ENCODE results near the gene SH3BP2. TPM values are rescaled to one million over a fixed set of nuclear protein-coding genes. Genes with fewer than 3 reads are reported as not detected.

SH3BP2 gene
- total and polyA plus RNA-seq, 4 donors: 13.6 to 64.6 (median 43.3) TPM

DNA sequence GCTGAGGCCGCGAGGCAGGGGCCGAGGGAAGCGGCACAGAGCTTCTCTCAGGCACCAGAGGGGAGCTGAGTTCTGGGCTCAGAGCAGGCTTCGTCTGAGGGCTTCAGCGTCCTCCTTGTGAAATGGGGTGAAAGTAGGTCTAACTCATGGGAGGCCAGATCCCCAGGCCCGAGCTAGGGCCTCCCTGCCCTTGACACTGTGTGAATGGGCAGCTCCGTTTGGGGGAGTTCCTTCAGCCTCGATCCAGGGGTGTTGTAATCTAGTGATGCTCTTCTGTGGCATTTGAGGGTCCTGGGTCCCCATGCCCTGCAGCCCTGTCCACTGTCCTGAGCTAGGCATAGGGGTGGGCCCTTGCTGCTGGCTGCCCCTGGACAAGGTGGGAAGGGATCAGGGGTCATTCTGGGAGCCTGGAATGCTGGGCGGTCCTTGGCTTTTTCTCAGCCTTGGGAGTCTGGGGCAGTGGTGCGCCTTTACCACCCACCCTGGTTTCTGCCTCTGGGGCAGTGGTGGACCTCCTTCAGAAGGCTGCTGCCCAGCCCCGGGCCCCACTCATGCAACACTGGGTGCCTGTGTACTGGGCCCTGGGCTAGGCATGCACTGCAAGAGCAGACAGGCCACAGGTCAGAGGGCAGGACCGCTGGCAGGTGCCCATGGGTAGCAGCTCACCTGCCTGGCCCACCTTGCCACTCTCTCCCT is 4.1 kb downstream of the SH3BP2 start:
- H3K36me3 ChIP-seq (ENCODE audit: control insufficient read depth, insufficient read depth, low read length): peaks cover 21% of the 10 kb centered on the region
- H3K4me1 ChIP-seq (ENCODE audit: control insufficient read depth, insufficient read depth, low read length): peaks cover 97% of the 10 kb centered on the region
- no peak overlapping the region for H3K4me3 ChIP-seq (ENCODE audit: low read depth, low read length)
- no peaks in the 10 kb centered on the region for H3K9me3 ChIP-seq (ENCODE audit: control insufficient read depth, insufficient read depth, low read length)
- peak overlapping the region; percentile 72 for H3K27ac ChIP-seq (ENCODE audit: low read depth, low read length)
- no peak for DNase-seq (ENCODE audit: low read depth in 4 of 6, low spot score in 6 of 6)
- H3K27me3 ChIP-seq (ENCODE audit: control insufficient read depth, insufficient read depth, low read length): peaks cover 8% of the 10 kb centered on the region
- 74% methylated on average over 13 of the region's 13 CpGs for WGBS (ENCODE audit: insufficient coverage)

DNA sequence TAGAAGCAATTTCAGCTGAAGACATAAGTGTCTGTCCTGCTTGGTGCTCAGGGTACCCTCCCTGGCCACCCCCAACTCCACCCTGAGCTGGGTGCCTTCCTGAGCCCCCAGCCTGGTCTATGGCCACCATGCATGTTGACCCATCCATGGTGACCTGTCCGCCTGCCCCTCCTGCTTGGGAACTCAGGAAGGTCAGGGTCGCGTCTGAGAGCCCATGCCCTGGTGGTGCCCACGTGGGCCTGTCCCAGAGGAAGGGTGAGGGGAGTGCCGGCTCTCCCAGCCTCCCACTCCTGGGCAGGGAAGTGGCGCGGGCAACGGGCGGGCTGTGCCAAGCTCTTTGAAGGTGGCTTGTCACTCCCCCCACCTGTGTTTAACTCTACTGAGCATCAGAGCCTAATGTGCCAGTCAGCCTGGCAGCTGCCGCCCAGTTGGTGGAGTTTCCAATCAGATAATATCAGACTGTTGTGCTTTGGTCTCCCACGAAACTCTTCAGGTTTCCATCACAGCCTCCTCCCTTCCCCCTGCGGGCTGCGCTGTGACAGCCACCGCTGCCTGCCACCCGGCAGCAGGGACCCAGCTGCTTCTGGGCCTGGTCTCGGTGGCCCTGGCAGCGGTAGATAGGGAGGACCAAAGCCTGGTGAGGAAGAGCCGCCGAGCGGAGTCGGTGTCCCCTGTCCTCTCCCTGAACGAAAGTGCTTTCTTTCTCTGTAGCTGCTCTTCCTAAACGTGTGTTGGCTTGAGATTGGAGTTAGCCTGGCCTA is 4.8 kb downstream of the SH3BP2 start:
- peaks cover 8% of the 10 kb centered on the region for H3K27me3 ChIP-seq (ENCODE audit: control insufficient read depth, insufficient read depth, low read length)
- WGBS (ENCODE audit: insufficient coverage): 49% methylated on average over 14 of the region's 23 CpGs
- H3K36me3 ChIP-seq (ENCODE audit: control insufficient read depth, insufficient read depth, low read length): peaks cover 21% of the 10 kb centered on the region
- peak in 2 of 6 donors; percentile 12 to 40 for DNase-seq (ENCODE audit: low read depth in 4 of 6, low spot score in 6 of 6)
- peak overlapping the region; percentile 70 for H3K27ac ChIP-seq (ENCODE audit: low read depth, low read length)
- no peaks in the 10 kb centered on the region for H3K9me3 ChIP-seq (ENCODE audit: control insufficient read depth, insufficient read depth, low read length)
- H3K4me1 ChIP-seq (ENCODE audit: control insufficient read depth, insufficient read depth, low read length): peaks cover 92% of the 10 kb centered on the region
- H3K4me3 ChIP-seq (ENCODE audit: low read depth, low read length): no peak overlapping the region

DNA sequence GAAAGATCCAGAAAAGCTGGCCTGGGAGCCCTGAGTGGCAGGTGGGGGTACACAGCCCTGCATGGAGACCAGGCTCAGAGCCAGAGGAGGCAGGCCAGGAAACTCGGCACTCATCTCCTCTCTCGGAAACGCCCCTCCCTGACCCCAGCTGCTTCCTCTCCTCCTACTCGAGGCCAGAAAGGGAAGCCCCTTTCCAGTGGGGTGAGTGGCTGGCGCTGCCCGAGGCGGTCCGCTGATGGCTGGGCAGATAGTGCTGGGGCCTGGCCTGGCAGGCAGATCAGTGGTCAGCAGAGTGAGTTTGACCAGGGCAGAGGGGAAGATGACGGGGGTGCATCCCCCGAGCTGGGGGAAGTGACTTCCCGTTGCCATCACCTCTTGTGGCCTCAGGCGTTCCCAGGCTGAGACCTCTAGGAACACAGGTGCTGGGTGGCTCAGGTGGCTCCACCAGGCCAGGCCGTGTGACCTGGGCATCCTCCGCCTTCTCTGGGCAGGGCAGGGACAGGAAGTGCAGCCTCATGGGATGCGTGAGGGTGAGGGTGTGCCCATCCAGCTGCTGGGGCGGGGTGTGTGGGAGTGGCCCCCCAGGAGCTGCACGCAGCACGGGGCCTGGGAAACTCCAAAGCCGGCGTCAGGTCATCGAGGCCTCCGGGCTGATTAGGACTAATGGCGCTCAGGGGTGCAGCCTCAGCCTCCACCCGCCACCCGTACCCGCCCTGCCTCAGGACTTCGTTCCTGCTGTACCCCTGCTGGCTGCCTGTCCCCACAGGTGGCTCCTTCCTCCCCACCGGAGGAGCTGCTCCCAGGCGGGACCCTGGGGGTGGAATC is 5.7 kb downstream of the SH3BP2 start:
- Histone ChIP-seq H3K4me3 (ENCODE audit: low read depth, low read length) (no peak overlapping the region), H3K27me3 (ENCODE audit: control insufficient read depth, insufficient read depth, low read length) (peaks cover 7% of the 10 kb centered on the region), H3K27ac (ENCODE audit: low read depth, low read length) (peak overlapping the region; percentile 70), H3K4me1 (ENCODE audit: control insufficient read depth, insufficient read depth, low read length) (peaks cover 92% of the 10 kb centered on the region), H3K9me3 (ENCODE audit: control insufficient read depth, insufficient read depth, low read length) (no peaks in the 10 kb centered on the region), H3K36me3 (ENCODE audit: control insufficient read depth, insufficient read depth, low read length) (peaks cover 21% of the 10 kb centered on the region)
- DNase-seq (ENCODE audit: low read depth in 4 of 6, low spot score in 6 of 6): peak in 2 of 6 donors; percentile 66 to 85
- WGBS (ENCODE audit: insufficient coverage): 79% methylated on average over 23 of the region's 29 CpGs

DNA sequence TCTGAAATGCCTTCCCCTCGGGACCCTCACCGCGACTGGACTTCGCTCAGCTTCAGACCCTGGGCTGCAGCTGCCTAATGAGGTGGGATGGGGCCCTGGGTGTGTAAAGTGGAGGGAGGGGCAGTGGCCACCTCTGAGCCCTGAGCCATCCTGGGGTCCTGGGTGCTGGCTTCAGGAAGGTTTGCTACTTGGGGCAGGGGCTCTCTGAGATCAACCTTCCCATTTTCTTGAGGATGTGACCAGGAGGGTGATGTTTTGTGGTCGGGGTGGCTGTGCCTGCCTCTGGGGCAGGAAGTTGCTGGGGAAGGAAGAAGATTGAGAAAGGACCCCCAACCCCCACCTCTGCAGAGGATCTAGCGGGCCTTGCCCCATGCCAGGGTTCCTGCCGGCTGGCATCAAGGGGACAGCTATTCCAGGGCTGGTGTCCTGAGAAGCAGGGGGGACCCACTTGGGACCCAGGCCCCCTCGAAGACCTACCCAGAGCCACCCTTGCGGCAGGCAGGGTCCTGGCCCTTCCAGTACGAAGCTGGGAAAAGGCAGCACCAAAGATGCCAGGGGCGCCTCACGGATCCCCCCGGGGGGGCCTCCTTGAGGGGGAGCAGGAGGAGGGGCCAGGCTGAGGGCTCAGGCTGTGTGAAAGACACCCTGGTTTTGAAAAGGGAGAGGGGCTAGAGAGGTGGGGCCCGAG is 6.5 kb downstream of the SH3BP2 start:
- peaks cover 3% of the 10 kb centered on the region for H3K27me3 ChIP-seq (ENCODE audit: control insufficient read depth, insufficient read depth, low read length)
- peak overlapping the region; percentile 64 for H3K27ac ChIP-seq (ENCODE audit: low read depth, low read length)
- no peak for DNase-seq (ENCODE audit: low read depth in 4 of 6, low spot score in 6 of 6)
- H3K4me1 ChIP-seq (ENCODE audit: control insufficient read depth, insufficient read depth, low read length): peaks cover 88% of the 10 kb centered on the region
- 77% methylated on average over 11 of the region's 14 CpGs for WGBS (ENCODE audit: insufficient coverage)
- no peaks in the 10 kb centered on the region for H3K9me3 ChIP-seq (ENCODE audit: control insufficient read depth, insufficient read depth, low read length)
- H3K36me3 ChIP-seq (ENCODE audit: control insufficient read depth, insufficient read depth, low read length): peaks cover 24% of the 10 kb centered on the region
- H3K4me3 ChIP-seq (ENCODE audit: low read depth, low read length): no peak overlapping the region

DNA sequence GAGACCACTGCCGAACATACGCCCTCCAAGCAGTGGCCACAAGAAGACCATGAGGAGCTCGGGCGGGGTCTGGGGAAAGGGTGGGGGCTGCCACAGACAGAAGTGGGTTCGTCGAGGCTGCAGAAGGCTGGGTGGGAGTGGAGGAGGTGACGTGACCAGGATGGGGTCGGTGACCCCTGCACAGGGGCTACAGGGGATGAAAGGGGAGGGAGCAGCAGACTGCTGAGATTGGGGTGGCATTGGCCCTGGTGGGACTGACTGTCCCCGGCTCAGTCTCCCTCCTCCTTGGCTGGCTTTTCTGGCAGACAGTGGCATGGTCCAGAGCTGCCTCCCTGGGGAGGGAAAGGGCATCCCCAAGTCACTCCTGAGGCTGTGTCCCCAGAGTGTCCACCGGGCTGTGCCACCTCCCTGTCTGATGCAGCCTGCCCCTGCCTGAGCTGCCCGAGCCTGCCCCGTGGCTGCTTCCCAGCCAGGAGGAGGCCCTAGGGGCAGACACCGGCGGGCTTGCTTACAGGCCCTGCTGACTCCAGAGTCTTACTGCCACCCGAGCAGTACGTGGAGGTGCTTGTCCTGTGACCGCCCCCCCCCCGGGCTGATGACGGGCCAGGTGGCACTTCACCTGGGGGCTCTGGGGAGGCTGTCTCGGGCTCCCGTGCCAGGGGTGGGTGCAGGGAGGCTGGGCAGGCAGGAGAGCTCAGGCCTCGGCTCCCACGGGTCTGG is 7.2 kb downstream of the SH3BP2 start:
- H3K9me3 ChIP-seq (ENCODE audit: control insufficient read depth, insufficient read depth, low read length): no peaks in the 10 kb centered on the region
- no peaks in the 10 kb centered on the region for H3K27me3 ChIP-seq (ENCODE audit: control insufficient read depth, insufficient read depth, low read length)
- DNase-seq (ENCODE audit: low read depth in 4 of 6, low spot score in 6 of 6): no peak
- H3K36me3 ChIP-seq (ENCODE audit: control insufficient read depth, insufficient read depth, low read length): peaks cover 31% of the 10 kb centered on the region
- H3K27ac ChIP-seq (ENCODE audit: low read depth, low read length): peak overlapping the region; percentile 94
- H3K4me1 ChIP-seq (ENCODE audit: control insufficient read depth, insufficient read depth, low read length): peaks cover 88% of the 10 kb centered on the region
- 71% methylated on average over 23 of the region's 23 CpGs for whole genome bisulfite sequencing (ENCODE audit: insufficient coverage)
- H3K4me3 ChIP-seq (ENCODE audit: low read depth, low read length): no peak overlapping the region

DNA sequence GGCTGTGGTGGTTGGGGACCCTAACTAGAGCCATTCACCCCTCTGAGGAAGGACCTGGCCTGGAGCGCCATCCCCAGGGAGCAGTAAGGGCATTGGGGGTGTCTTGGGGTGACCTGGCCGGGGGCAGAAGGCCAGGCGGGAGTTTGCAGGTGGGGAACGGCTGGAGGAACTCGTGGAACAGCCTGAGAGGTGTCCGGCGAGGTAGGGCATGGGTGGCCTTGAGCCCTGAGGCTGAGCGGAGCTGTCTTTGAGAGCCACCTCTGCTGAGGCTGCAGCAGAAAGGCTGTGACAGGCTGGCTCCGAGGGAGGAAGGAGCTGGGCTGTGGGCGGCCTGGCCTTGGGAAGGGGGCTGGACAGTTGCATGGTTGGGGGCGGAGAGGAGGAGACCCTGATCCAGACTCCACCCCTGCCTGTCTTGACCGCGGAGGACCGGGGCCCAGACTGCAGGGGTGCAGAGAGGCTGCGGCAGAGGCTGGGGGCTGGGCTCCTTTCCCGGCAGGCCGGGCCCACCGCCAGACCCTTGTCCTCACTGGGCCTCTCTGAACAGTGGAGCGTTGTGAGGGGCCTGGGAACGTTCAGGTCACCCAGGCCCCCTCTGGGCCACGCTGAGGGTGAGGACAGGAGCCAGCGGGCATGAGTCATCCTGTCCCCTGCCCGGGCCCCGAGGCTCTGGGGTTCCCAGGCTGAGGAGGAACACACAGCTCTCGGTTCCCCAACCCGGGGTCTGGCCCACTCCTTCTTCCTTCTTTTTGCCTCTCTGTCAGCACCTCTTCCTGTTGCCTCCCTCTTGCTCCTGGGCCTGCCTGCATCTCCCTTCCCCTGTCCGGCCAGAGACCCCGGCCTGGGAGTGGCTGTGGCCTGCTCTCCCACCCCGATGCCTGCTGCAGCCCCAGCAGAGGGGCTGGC is 8.1 kb downstream of the SH3BP2 start:
- H3K9me3 ChIP-seq (ENCODE audit: control insufficient read depth, insufficient read depth, low read length): no peaks in the 10 kb centered on the region
- WGBS (ENCODE audit: insufficient coverage): 26% methylated on average over 29 of the region's 29 CpGs
- no peaks in the 10 kb centered on the region for H3K27me3 ChIP-seq (ENCODE audit: control insufficient read depth, insufficient read depth, low read length)
- H3K36me3 ChIP-seq (ENCODE audit: control insufficient read depth, insufficient read depth, low read length): peaks cover 32% of the 10 kb centered on the region
- DNase-seq (ENCODE audit: low read depth in 4 of 6, low spot score in 6 of 6): peak in 5 of 6 donors; percentile 59 to 94 (median 78)
- peaks cover 88% of the 10 kb centered on the region for H3K4me1 ChIP-seq (ENCODE audit: control insufficient read depth, insufficient read depth, low read length)
- H3K4me3 ChIP-seq (ENCODE audit: low read depth, low read length): peak overlapping the region; percentile 12
- peak overlapping the region; percentile 94 for H3K27ac ChIP-seq (ENCODE audit: low read depth, low read length)

DNA sequence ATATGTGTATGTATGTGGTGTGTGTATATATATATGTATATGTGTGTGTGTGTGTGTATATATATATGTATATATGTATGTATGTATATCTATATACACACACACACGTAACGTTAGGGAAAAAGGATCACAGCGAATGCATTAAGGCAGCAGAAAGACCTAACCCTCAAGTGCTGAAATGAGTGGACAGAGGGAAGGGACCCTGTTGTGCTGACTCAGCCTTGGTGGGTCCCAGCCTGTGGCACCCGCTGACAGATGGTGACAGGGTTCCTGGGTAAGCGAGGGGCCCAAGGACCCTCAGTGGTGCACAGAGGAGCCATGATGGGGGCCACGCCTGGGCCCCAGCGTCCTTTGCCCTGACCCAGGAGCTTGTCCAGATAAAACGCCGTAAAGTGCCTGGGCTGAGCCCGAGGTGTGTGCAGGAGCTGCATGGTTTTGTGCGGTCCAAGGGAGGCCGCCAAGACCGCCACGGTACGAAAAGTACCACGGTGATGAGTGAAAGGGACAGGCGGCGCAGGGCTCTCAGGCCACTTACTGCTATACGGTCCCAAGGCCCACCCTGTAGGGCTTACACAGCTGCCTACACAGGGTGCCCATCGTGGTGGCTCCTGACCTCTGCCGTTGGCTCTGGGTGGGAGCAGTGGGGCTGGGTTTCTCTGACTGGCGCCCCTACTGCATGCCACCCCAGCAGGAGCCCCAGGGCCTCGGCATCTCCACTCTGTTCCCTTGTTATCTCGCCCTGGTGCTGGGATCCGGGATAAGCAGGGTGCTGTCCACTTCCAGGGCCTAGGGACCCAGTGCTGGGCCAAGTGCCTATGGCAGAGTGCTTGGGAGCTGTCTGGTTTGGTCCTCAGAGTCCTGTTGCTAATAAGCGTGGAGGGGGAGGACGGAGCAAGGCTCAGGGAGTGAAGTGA is 10.0 kb downstream of the SH3BP2 start:
- DNase-seq (ENCODE audit: low read depth in 4 of 6, low spot score in 6 of 6): no peak
- 91% methylated on average over 25 of the region's 27 CpGs for WGBS (ENCODE audit: insufficient coverage)
- peaks cover 86% of the 10 kb centered on the region for H3K4me1 ChIP-seq (ENCODE audit: control insufficient read depth, insufficient read depth, low read length)
- H3K27ac ChIP-seq (ENCODE audit: low read depth, low read length): no peak overlapping the region
- H3K9me3 ChIP-seq (ENCODE audit: control insufficient read depth, insufficient read depth, low read length): no peaks in the 10 kb centered on the region
- no peak overlapping the region for H3K4me3 ChIP-seq (ENCODE audit: low read depth, low read length)
- H3K36me3 ChIP-seq (ENCODE audit: control insufficient read depth, insufficient read depth, low read length): peaks cover 37% of the 10 kb centered on the region
- H3K27me3 ChIP-seq (ENCODE audit: control insufficient read depth, insufficient read depth, low read length): no peaks in the 10 kb centered on the region

All from spinal cord (tissue), 10 donors.